Sigmoid colon (tissue), 7 donors: ENCODE results near the gene ACP5. TPM values are rescaled to one million over a fixed set of nuclear protein-coding genes. Genes with fewer than 3 reads are reported as not detected.
"Not testable (repeated sequence)": the region's sequence is repeated elsewhere in the genome, so short reads cannot be mapped to it uniquely, and the experiment has no call there.

Experiments
- DNase-seq: peaks from one replicate; pipeline ENCODE4 v3.0.0-alpha.2; 2019
- H3K27ac ChIP-seq, 4 donors: fragments of 200-600 bp; sonication (generic); one replicate each; pipeline ENCODE4 v1.5.1; 2016 to 2019; ENCODE audit warnings: mild to moderate bottlenecking in 1 of 4
- H3K27me3 ChIP-seq, 3 donors: fragments of 200-600 bp; sonication (generic); one replicate each; pipeline ENCODE4 v1.5.1; 2019; ENCODE audit warnings: mild to moderate bottlenecking in 1 of 3
- H3K36me3 ChIP-seq, 4 donors: fragments of 200-600 bp; sonication (generic); one replicate each; pipeline ENCODE4 v1.5.1; 2016 to 2019
- H3K4me1 ChIP-seq, 4 donors: fragments of 200-600 bp; sonication (generic); one replicate each; pipeline ENCODE4 v1.5.1; 2017 to 2019
- H3K4me3 ChIP-seq, 4 donors: fragments of 200-600 bp; sonication (generic); one replicate each; pipeline ENCODE4 v1.5.1; 2017 to 2019; ENCODE audit warnings: mild to moderate bottlenecking in 2 of 4, moderate library complexity in 1 of 4
- H3K9me3 ChIP-seq, 4 donors: fragments of 200-600 bp in 3 of 4; sonication (generic) in 3 of 4; one replicate each; pipeline versions ENCODE4 v1.5.1 to v1.6.1; 2013 to 2019
- CTCF ChIP-seq, 4 experiments: fragments of 450-650 bp in 3 of 4; fragments of 200-600 bp in 1 of 4; IDR thresholded peaks; one replicate each; pipeline ENCODE4 v1.5.1; 2016 to 2019; ENCODE audit warnings: antibody characterized with exemption in 4 of 4, mild to moderate bottlenecking in 3 of 4, moderate library complexity in 2 of 4
- EP300 ChIP-seq, 4 donors: sonication (generic); formaldehyde crosslinking; IDR thresholded peaks; one replicate each; pipeline ENCODE4 v1.6.1; 2017; ENCODE audit warnings: antibody characterized with exemption in 4 of 4
- POLR2A ChIP-seq, 2 donors: fragments of 450-650 bp; IDR thresholded peaks; one replicate each; pipeline ENCODE4 v1.6.1; 2016; ENCODE audit warnings: antibody characterized with exemption in 2 of 2, mild to moderate bottlenecking in 2 of 2, moderate library complexity in 2 of 2
- POLR2AphosphoS5 ChIP-seq, 4 donors: sonication (generic); formaldehyde crosslinking; IDR thresholded peaks; one replicate each; pipeline ENCODE4 v1.6.1; 2017; ENCODE audit warnings: antibody characterized with exemption in 4 of 4
- WGBS, 2 donors: extraction: QIAGEN DNeasy Blood & Tissue Kit; methylation state at CpG; one replicate each; pipeline ENCODE4 v1.1.7; 2013; 5-methylcytosine and 5-hydroxymethylcytosine counted together
- intact Hi-C: fragments of 100-400 bp; cut with DNase I; formaldehyde crosslinking; loops from one replicate; pipeline ENCODE4 v1.15.1; 2023
- polyA plus RNA-seq, 3 donors: library from polyadenylated mRNA; stranded (reverse); fragments of 200-250 nt; gene quantifications; one replicate each; pipeline ENCODE4 v1.2.3, GENCODE V29; 2013
- total RNA-seq, 4 donors: library from RNA; depleted of rRNA; stranded (reverse); fragments of >200 nt; gene quantifications; one replicate each; pipeline ENCODE4 v1.1.0, GENCODE V29; 2016
- donor health status: healthy with polysubstance abuse.
- donor health status: Bipolar disorder and iron deficiency.
- donor health status: healthy.

ACP5 gene
- total and polyA plus RNA-seq, 7 donors: 7.6 to 266 (median 23.5) TPM

GRCh38 chr19:11574689-11575088 is 2.8 kb downstream of the ACP5 start:
- H3K9me3 ChIP-seq: no peaks in the 10 kb centered on the region
- peaks cover 0 to 13% (median 9%) of the 10 kb centered on the region in 4 donors for H3K4me1 ChIP-seq
- H3K36me3 ChIP-seq: no peaks in the 10 kb centered on the region
- TF ChIP-seq CTCF (IDR thresholded peaks at IDR 0.05): no peak
- TF ChIP-seq EP300 (IDR thresholded peaks at IDR 0.05): no peak
- no peak for TF ChIP-seq POLR2AphosphoS5 (IDR thresholded peaks at IDR 0.05)
- TF ChIP-seq POLR2A (IDR thresholded peaks at IDR 0.05): no peak
- 77 to 87% methylated on average over 9 of the region's 9 CpGs for WGBS, 2 donors
- no peak for DNase-seq
- no peak overlapping the region for H3K27ac ChIP-seq
- intact Hi-C loops: no loop called here
- H3K4me3 ChIP-seq: no peak overlapping the region
- peaks cover 6 to 21% (median 15%) of the 10 kb centered on the region in 3 donors for H3K27me3 ChIP-seq

- H3K4me3 ChIP-seq, DNase-seq, intact Hi-C loops, H3K4me1 ChIP-seq, H3K36me3 ChIP-seq, H3K27ac ChIP-seq, H3K9me3 ChIP-seq: not testable (repeated sequence)
- H3K27me3 ChIP-seq: peaks cover 4 to 12% (median 9%) of the 10 kb centered on the region in 3 donors
- 85 to 95% methylated on average over 4 of the region's 4 CpGs for WGBS, 2 donors
These were observed 3.7 kb downstream of the ACP5 start for GRCh38 chr19:11573763-11574162.

GRCh38 chr19:11573354-11573753 is 4.1 kb downstream of the ACP5 start:
- DNase-seq, H3K4me1 ChIP-seq, H3K4me3 ChIP-seq, H3K36me3 ChIP-seq, H3K27me3 ChIP-seq, H3K9me3 ChIP-seq, H3K27ac ChIP-seq, intact Hi-C loops: not testable (repeated sequence)
- 78% methylated on average over 6 of the region's 6 CpGs for WGBS, 2 donors

GRCh38 chr19:11570039-11570462 is 7.4 kb downstream of the ACP5 start:
- H3K4me1 ChIP-seq: no peaks in the 10 kb centered on the region
- no peaks in the 10 kb centered on the region for H3K27me3 ChIP-seq
- no peak overlapping the region for H3K27ac ChIP-seq
- no peaks in the 10 kb centered on the region for H3K9me3 ChIP-seq
- no peak for DNase-seq
- H3K4me3 ChIP-seq: no peak overlapping the region
- no peak for TF ChIP-seq POLR2AphosphoS5 (IDR thresholded peaks at IDR 0.05)
- no peaks in the 10 kb centered on the region for H3K36me3 ChIP-seq
- WGBS, 2 donors: 58 to 77% methylated on average over 5 of the region's 5 CpGs
- intact Hi-C loops: no loop called here

- no peak overlapping the region for H3K27ac ChIP-seq
- H3K27me3 ChIP-seq: no peaks in the 10 kb centered on the region
- no peak overlapping the region for H3K4me3 ChIP-seq
- DNase-seq: no peak
- no peaks in the 10 kb centered on the region for H3K4me1 ChIP-seq
- TF ChIP-seq POLR2A (IDR thresholded peaks at IDR 0.05) (no peak), CTCF (IDR thresholded peaks at IDR 0.05) (no peak), POLR2AphosphoS5 (IDR thresholded peaks at IDR 0.05) (no peak), EP300 (IDR thresholded peaks at IDR 0.05) (no peak)
- intact Hi-C loops: no loop called here
- no peaks in the 10 kb centered on the region for H3K36me3 ChIP-seq
- H3K9me3 ChIP-seq: no peaks in the 10 kb centered on the region
- WGBS, 2 donors: 87 to 92% methylated on average over 2 of the region's 2 CpGs
These were observed 11.3 kb downstream of the ACP5 start for GRCh38 chr19:11566164-11566563.

- H3K4me1 ChIP-seq, H3K27ac ChIP-seq, H3K27me3 ChIP-seq, H3K9me3 ChIP-seq, DNase-seq, intact Hi-C loops, H3K36me3 ChIP-seq, H3K4me3 ChIP-seq: not testable (repeated sequence)
- 89 to 91% methylated on average over 5 of the region's 5 CpGs for WGBS, 2 donors
These were observed 11.8 kb downstream of the ACP5 start for GRCh38 chr19:11565649-11565980.

- not testable (repeated sequence) for H3K9me3 ChIP-seq, H3K4me3 ChIP-seq, H3K27ac ChIP-seq, H3K36me3 ChIP-seq, H3K27me3 ChIP-seq, DNase-seq
- intact Hi-C loops: loop anchor here (5.0 kb wide), 1 partner anchor 37 kb away; the partner anchor contains the start of gene ECSIT
- WGBS, 2 donors: 91 to 93% methylated on average over 6 of the region's 6 CpGs
- peaks cover 0 to 15% (median 11%) of the 10 kb centered on the region in 4 donors for H3K4me1 ChIP-seq
These were observed 13.2 kb downstream of the ACP5 start for GRCh38 chr19:11564082-11564807.
